Neuronal stem cell (in vitro differentiated cells): ENCODE data around the gene ZNF778.

Experiments used
- DNase-seq: peaks from one replicate; pipeline ENCODE4 v3.0.0-alpha.2; 2013; ENCODE audit warnings: low spot score
- H2AFZ ChIP-seq: one replicate; pipeline ENCODE4 v1.6.1; 2013; ENCODE audit warnings: mild to moderate bottlenecking, low read length, inconsistent platforms
- H2AK5ac ChIP-seq: 2 replicates; pipeline ENCODE4 v1.6.1; 2013; ENCODE audit warnings: low read depth, mild to moderate bottlenecking, inconsistent platforms, low read length, moderate library complexity, mixed read lengths
- H2BK120ac ChIP-seq: 2 replicates; pipeline ENCODE4 v1.6.1; 2013; ENCODE audit warnings: low read depth, mild to moderate bottlenecking, inconsistent platforms, low read length, moderate library complexity, mixed read lengths
- H2BK12ac ChIP-seq: one replicate; pipeline ENCODE4 v1.6.1; 2013; ENCODE audit warnings: low read length, inconsistent platforms
- H2BK15ac ChIP-seq: 2 replicates; pipeline ENCODE4 v1.6.1; 2013; ENCODE audit warnings: mild to moderate bottlenecking, low read length, inconsistent platforms, mixed read lengths
- H2BK5ac ChIP-seq: one replicate; pipeline ENCODE4 v1.6.1; 2013; ENCODE audit warnings: inconsistent platforms, mild to moderate bottlenecking, low read length, moderate library complexity
- H3K14ac ChIP-seq: one replicate; pipeline ENCODE4 v1.6.1; 2013; ENCODE audit warnings: low read length, inconsistent platforms
- H3K18ac ChIP-seq: 2 replicates; pipeline ENCODE4 v1.6.1; 2013; ENCODE audit warnings: low read length, inconsistent platforms
- H3K23ac ChIP-seq: 2 replicates; pipeline ENCODE4 v1.6.1; 2013; ENCODE audit warnings: low read depth, mild to moderate bottlenecking, mixed read lengths, low read length, inconsistent platforms; ENCODE audit not compliant: poor library complexity
- H3K27ac ChIP-seq: replicated peaks from 3 replicates; pipeline ENCODE4 v1.5.1; 2013; ENCODE audit warnings: low read length, inconsistent platforms
- H3K27me3 ChIP-seq, 3 experiments: 2 replicates each; pipeline ENCODE4 v1.6.1; 2013; ENCODE audit warnings: low read length in 3 of 3, mild to moderate bottlenecking in 2 of 3, inconsistent platforms in 1 of 3, low read depth in 1 of 3, mixed read lengths in 1 of 3, moderate library complexity in 1 of 3; ENCODE audit not compliant: control insufficient read depth in 3 of 3, insufficient read depth in 3 of 3
- H3K36me3 ChIP-seq, 2 donors: replicated peaks in 1 of 2; 2 replicates each; pipeline ENCODE4 v1.6.1; 2013; ENCODE audit warnings: low read length in 2 of 2; ENCODE audit not compliant: control insufficient read depth in 2 of 2, insufficient read depth in 2 of 2
- H3K4ac ChIP-seq: 2 replicates; pipeline ENCODE4 v1.6.1; 2013; ENCODE audit warnings: inconsistent platforms, mild to moderate bottlenecking, low read length, moderate library complexity
- H3K4me1 ChIP-seq, 2 donors: 1 replicate in 1 of 2; 2 replicates in 1 of 2; pipeline ENCODE4 v1.6.1; 2013; ENCODE audit warnings: low read length in 2 of 2, low read depth in 1 of 2; ENCODE audit not compliant: control insufficient read depth in 2 of 2, insufficient read depth in 1 of 2
- H3K4me2 ChIP-seq: one replicate; pipeline ENCODE4 v1.6.1; 2013; ENCODE audit warnings: mild to moderate bottlenecking, low read length, inconsistent platforms; ENCODE audit not compliant: insufficient read depth, poor library complexity, severe bottlenecking
- H3K4me3 ChIP-seq, 2 donors: 2 replicates each; pipeline ENCODE4 v1.5.1; 2013; ENCODE audit warnings: low read length in 2 of 2, mild to moderate bottlenecking in 2 of 2, inconsistent platforms in 1 of 2, moderate library complexity in 1 of 2
- H3K79me1 ChIP-seq: one replicate; pipeline ENCODE4 v1.6.1; 2013; ENCODE audit warnings: low read depth, mild to moderate bottlenecking, inconsistent platforms, low read length, moderate library complexity
- H3K9ac ChIP-seq: one replicate; pipeline ENCODE4 v1.6.1; 2013; ENCODE audit warnings: mild to moderate bottlenecking, low read depth, low read length, inconsistent platforms; ENCODE audit not compliant: poor library complexity
- H3K9me3 ChIP-seq, 2 donors: replicated peaks in 1 of 2; 2 replicates each; pipeline versions ENCODE3 to v1.6.1; 2013; ENCODE audit warnings: low read length in 2 of 2, mild to moderate bottlenecking in 2 of 2, inconsistent platforms in 1 of 2, low read depth in 1 of 2, mixed read lengths in 1 of 2, moderate library complexity in 1 of 2; ENCODE audit not compliant: control insufficient read depth in 2 of 2, insufficient read depth in 1 of 2
- H4K8ac ChIP-seq: one replicate; pipeline ENCODE4 v1.6.1; 2013; ENCODE audit warnings: low read depth, mild to moderate bottlenecking, inconsistent platforms, low read length, moderate library complexity
- H4K91ac ChIP-seq: one replicate; pipeline ENCODE4 v1.6.1; 2013; ENCODE audit warnings: low read length, low read depth, mild to moderate bottlenecking, inconsistent platforms; ENCODE audit not compliant: poor library complexity
- WGBS, 2 donors: extraction: QIAGEN DNeasy Blood & Tissue Kit; methylation state at CpG; one replicate each; pipeline ENCODE4 v1.1.7; 2013; ENCODE audit warnings: missing lambda C conversion rate in 2 of 2, mixed read lengths in 1 of 2; ENCODE audit not compliant: insufficient read length in 2 of 2, insufficient replicate concordance in 1 of 2; ENCODE audit errors: extremely low coverage in 2 of 2; 5-methylcytosine and 5-hydroxymethylcytosine counted together

ZNF778 gene

GRCh38 chr16:89207993-89208392 is 9.5 kb upstream of the ZNF778 start:
- Histone ChIP-seq H3K23ac (no peak overlapping the region), H3K27ac (no peak overlapping the region), H2AFZ (no peak overlapping the region), H3K27me3 (peaks cover 0 to 10% (median 7%) of the 10 kb centered on the region in 3 experiments), H3K14ac (no peak overlapping the region), H2BK5ac (no peak overlapping the region), H3K4ac (no peak overlapping the region), H2BK120ac (no peak overlapping the region), H3K9me3 (peaks cover under 1 to 2% of the 10 kb centered on the region in 2 donors), H2BK15ac (no peak overlapping the region), H3K18ac (no peak overlapping the region), H4K8ac (no peak overlapping the region), H3K4me1 (no peaks in the 10 kb centered on the region), H3K79me1 (no peaks in the 10 kb centered on the region), H2AK5ac (no peak overlapping the region), H3K4me2 (no peak overlapping the region), H2BK12ac (no peak overlapping the region), H3K36me3 (no peaks in the 10 kb centered on the region), H3K9ac (no peak overlapping the region), H4K91ac (no peak overlapping the region), H3K4me3 (no peak overlapping the region)
- WGBS, 2 donors = no CpG with 5 or more reads among the region's 4 CpGs
- no peak for DNase-seq

DNA sequence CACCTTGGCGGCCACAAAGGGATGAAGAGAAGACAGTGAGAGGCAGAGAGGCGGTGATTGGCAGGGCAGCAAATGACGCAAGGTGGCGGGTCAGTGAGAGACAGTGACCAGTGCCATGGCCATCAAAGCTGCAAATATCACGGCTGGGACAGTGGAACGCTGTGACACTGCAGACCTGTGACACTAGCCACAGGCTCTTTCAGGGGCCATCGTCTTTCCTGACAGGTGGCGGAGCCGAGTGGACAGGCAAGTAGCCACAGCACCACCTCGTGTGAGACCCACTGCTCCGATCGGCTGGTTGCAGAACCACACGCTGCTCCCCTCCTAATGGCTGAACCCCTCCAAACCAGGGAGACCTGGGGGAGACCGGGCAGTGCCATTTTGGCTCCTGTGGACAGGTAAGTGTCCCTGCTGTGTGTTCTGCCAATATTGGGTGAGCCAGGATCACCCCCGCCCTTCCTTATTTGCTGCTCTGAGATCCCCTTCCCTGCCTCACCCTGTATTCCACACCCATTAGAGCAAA is 7.9 kb upstream of the ZNF778 start:
- Histone ChIP-seq H3K9me3 (no peaks in the 10 kb centered on the region), H2BK15ac (no peak overlapping the region), H3K4me2 (no peak overlapping the region), H3K79me1 (no peaks in the 10 kb centered on the region), H3K4me1 (no peaks in the 10 kb centered on the region), H2BK12ac (no peak overlapping the region), H3K4ac (no peak overlapping the region), H3K4me3 (no peak overlapping the region), H3K14ac (no peak overlapping the region), H2BK120ac (no peak overlapping the region), H3K23ac (no peak overlapping the region), H3K18ac (no peak overlapping the region), H2AFZ (no peak overlapping the region), H3K27me3 (peaks cover 0 to 5% (median 2%) of the 10 kb centered on the region in 3 experiments), H3K9ac (peak overlapping the region; percentile 63), H4K8ac (no peak overlapping the region), H2AK5ac (no peak overlapping the region), H2BK5ac (no peak overlapping the region), H3K36me3 (no peaks in the 10 kb centered on the region), H4K91ac (no peak overlapping the region), H3K27ac (no peak overlapping the region)
- DNase-seq = no peak
- WGBS, 2 donors = no CpG with 5 or more reads among the region's 15 CpGs

DNA sequence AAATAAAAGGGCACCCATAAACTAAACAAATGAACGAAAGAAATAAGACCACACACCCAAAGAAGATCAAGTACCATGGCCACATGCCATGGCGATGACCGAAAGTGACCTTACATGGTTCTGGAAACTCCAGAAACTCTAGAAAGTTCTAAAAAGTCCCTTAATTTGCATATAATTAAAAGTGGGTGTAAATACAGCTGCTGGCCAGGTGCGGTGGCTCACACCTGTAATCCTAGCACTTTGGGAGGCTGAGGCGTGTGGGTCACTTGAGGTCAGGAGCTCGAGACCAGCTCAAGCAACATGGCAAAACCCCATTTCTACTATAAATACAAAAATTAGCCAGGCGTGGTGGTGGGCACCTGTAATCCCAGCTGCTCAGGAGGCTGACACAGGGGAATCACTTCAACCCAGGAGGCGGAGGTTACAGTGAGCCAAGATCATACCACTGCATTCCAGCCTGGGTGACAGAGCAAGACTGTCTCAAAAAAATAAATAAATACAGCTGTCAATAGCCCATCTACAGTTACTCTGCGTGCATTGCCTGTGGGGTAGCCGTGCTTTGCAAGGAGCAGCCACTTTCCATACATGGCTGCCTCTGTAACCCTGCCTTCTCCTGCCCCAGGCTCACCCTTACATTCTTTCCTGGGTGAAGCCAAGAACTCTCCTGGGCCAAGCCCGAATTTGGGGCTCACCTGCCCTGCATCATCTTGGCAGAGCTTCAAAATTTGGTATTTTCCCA is 7.2 kb upstream of the ZNF778 start:
- no peak overlapping the region for H2AK5ac ChIP-seq
- no peak overlapping the region for H3K27ac ChIP-seq
- no peaks in the 10 kb centered on the region for H3K79me1 ChIP-seq
- H3K18ac ChIP-seq = no peak overlapping the region
- H4K91ac ChIP-seq = no peak overlapping the region
- H2AFZ ChIP-seq = no peak overlapping the region
- no peaks in the 10 kb centered on the region for H3K9me3 ChIP-seq
- H2BK12ac ChIP-seq = no peak overlapping the region
- H3K4me3 ChIP-seq = no peak overlapping the region
- no peak for DNase-seq
- no CpG with 5 or more reads among the region's 11 CpGs for WGBS, 2 donors
- peaks cover 0 to 5% (median 2%) of the 10 kb centered on the region in 3 experiments for H3K27me3 ChIP-seq
- H3K4ac ChIP-seq = no peak overlapping the region
- H2BK15ac ChIP-seq = no peak overlapping the region
- H3K4me1 ChIP-seq = no peaks in the 10 kb centered on the region
- no peak overlapping the region for H2BK5ac ChIP-seq
- no peak overlapping the region for H4K8ac ChIP-seq
- no peak overlapping the region for H3K14ac ChIP-seq
- H3K9ac ChIP-seq = no peak overlapping the region
- H2BK120ac ChIP-seq = no peak overlapping the region
- no peaks in the 10 kb centered on the region for H3K36me3 ChIP-seq
- no peak overlapping the region for H3K23ac ChIP-seq
- H3K4me2 ChIP-seq = no peak overlapping the region

DNA sequence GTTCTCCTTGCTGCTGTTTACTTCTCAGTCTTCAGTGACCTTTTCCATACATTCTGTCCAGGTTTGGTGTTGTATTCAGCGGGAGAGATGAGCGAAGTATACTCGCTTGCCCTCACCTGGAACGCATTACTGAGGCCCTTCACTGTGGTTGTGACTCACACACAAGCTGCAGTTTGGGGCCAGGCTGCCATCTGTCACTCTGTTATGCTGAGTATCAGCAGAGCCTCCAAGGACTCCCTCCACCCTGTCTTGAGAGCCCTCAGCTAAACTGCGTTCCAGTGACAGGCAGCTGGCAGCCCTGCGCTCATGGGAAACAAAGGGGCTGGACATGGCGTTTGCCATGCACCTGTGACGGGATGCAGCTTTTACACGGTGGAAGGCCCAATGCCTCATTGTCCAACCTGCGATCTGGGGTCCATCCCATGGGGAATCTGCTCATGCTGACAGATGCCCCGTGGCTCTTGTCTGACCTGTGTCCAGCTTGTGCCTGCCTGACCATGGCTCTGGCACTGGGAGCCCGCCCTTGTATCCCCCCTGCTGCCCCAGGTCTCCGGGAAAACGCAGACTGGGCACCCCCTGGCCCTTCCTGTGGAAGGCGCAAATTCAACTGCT is 6.5 kb upstream of the ZNF778 start:
- H3K18ac ChIP-seq = no peak overlapping the region
- no peak overlapping the region for H2BK5ac ChIP-seq
- H3K23ac ChIP-seq = no peak overlapping the region
- H3K36me3 ChIP-seq = no peaks in the 10 kb centered on the region
- H2AK5ac ChIP-seq = no peak overlapping the region
- peak overlapping the region; percentile 27 for H3K9ac ChIP-seq
- H2BK120ac ChIP-seq = no peak overlapping the region
- WGBS, 2 donors = no CpG with 5 or more reads among the region's 15 CpGs
- no peak overlapping the region for H3K27ac ChIP-seq
- no peaks in the 10 kb centered on the region for H3K4me1 ChIP-seq
- H4K8ac ChIP-seq = no peak overlapping the region
- H3K4ac ChIP-seq = no peak overlapping the region
- no peak overlapping the region for H2BK15ac ChIP-seq
- H2BK12ac ChIP-seq = no peak overlapping the region
- H2AFZ ChIP-seq = no peak overlapping the region
- peaks cover 0 to 5% (median 2%) of the 10 kb centered on the region in 3 experiments for H3K27me3 ChIP-seq
- no peak overlapping the region for H4K91ac ChIP-seq
- H3K4me2 ChIP-seq = no peak overlapping the region
- no peak for DNase-seq
- H3K79me1 ChIP-seq = no peaks in the 10 kb centered on the region
- H3K14ac ChIP-seq = no peak overlapping the region
- no peak overlapping the region for H3K4me3 ChIP-seq
- H3K9me3 ChIP-seq = no peaks in the 10 kb centered on the region
